ENCODE results near the gene APOC1.
A peak's percentile ranks its signal among the peaks of the same experiment; 100 is the strongest.

The APOC1 gene

GRCh38 chr19:44931541-44931940 is 17.1 kb downstream of the APOC1 start:
- Histone ChIP-seq H2AK5ac (ENCODE audit: low read length, severe bottlenecking) (no peak overlapping the region), H3K4ac (ENCODE audit: low read depth in 1 of 2, low read length in 2 of 2) (no peak overlapping the region), H3K9me3 (ENCODE audit: control insufficient read depth, low read length) (no peaks in the 10 kb centered on the region), H2BK5ac (ENCODE audit: low read depth, low read length, poor library complexity, severe bottlenecking) (no peak overlapping the region), H3K36me3 (ENCODE audit: control insufficient read depth in 1 of 2, insufficient read depth in 2 of 2, low read depth in 1 of 2, low read length in 2 of 2) (no peaks in the 10 kb centered on the region), H3K4me3 (ENCODE audit: insufficient read depth in 1 of 2, low read depth in 1 of 2, low read length in 2 of 2) (no peak overlapping the region), H2BK15ac (ENCODE audit: low read depth, poor library complexity, severe bottlenecking) (peak overlapping the region; percentile 52), H3K27me3 (ENCODE audit: control insufficient read depth in 1 of 2, insufficient read depth in 1 of 2, low read length in 2 of 2) (no peaks in the 10 kb centered on the region), H3K23ac (ENCODE audit: low read length in 2 of 2) (no peak overlapping the region), H2AFZ (ENCODE audit: low read depth, low read length) (no peak overlapping the region), H2BK120ac (ENCODE audit: low read depth, low read length) (no peak overlapping the region), H3K18ac (ENCODE audit: low read depth in 1 of 2, low read length in 2 of 2) (no peak overlapping the region), H3K4me2 (ENCODE audit: low read length, poor library complexity, severe bottlenecking) (no peak overlapping the region), H4K91ac (ENCODE audit: low read length) (no peak overlapping the region), H3K9ac (ENCODE audit: low read length) (no peak overlapping the region), H3K4me1 (ENCODE audit: control insufficient read depth, insufficient read depth, low read depth, low read length) (peaks cover 6% of the 10 kb centered on the region), H2BK12ac (ENCODE audit: low read length in 2 of 2) (no peak overlapping the region), H3K79me1 (replicated peaks; ENCODE audit: low read length, poor library complexity, severe bottlenecking) (no peaks in the 10 kb centered on the region), H3K27ac (ENCODE audit: low read length, poor library complexity, severe bottlenecking) (no peak overlapping the region), H4K8ac (ENCODE audit: low read length) (no peak overlapping the region), H3K14ac (ENCODE audit: low read length in 2 of 2) (no peak overlapping the region)
- 89% methylated on average over 4 of the region's 4 CpGs for WGBS
- DNase-seq = no peak

- Histone ChIP-seq H3K27ac (ENCODE audit: low read length, poor library complexity, severe bottlenecking) (no peak overlapping the region), H4K8ac (ENCODE audit: low read length) (no peak overlapping the region), H3K79me1 (replicated peaks; ENCODE audit: low read length, poor library complexity, severe bottlenecking) (no peaks in the 10 kb centered on the region), H2AFZ (ENCODE audit: low read depth, low read length) (no peak overlapping the region), H3K4me2 (ENCODE audit: low read length, poor library complexity, severe bottlenecking) (no peak overlapping the region), H2BK5ac (ENCODE audit: low read depth, low read length, poor library complexity, severe bottlenecking) (no peak overlapping the region), H3K23ac (ENCODE audit: low read length in 2 of 2) (no peak overlapping the region), H2BK120ac (ENCODE audit: low read depth, low read length) (no peak overlapping the region), H3K9ac (ENCODE audit: low read length) (no peak overlapping the region), H3K9me3 (ENCODE audit: control insufficient read depth, low read length) (no peaks in the 10 kb centered on the region), H2BK12ac (ENCODE audit: low read length in 2 of 2) (no peak overlapping the region), H4K91ac (ENCODE audit: low read length) (no peak overlapping the region), H2BK15ac (ENCODE audit: low read depth, poor library complexity, severe bottlenecking) (no peak overlapping the region), H3K18ac (ENCODE audit: low read depth in 1 of 2, low read length in 2 of 2) (no peak overlapping the region), H3K36me3 (ENCODE audit: control insufficient read depth in 1 of 2, insufficient read depth in 2 of 2, low read depth in 1 of 2, low read length in 2 of 2) (no peaks in the 10 kb centered on the region), H3K14ac (ENCODE audit: low read length in 2 of 2) (no peak overlapping the region), H3K4ac (ENCODE audit: low read depth in 1 of 2, low read length in 2 of 2) (no peak overlapping the region), H3K4me3 (ENCODE audit: insufficient read depth in 1 of 2, low read depth in 1 of 2, low read length in 2 of 2) (no peak overlapping the region), H3K27me3 (ENCODE audit: control insufficient read depth in 1 of 2, insufficient read depth in 1 of 2, low read length in 2 of 2) (no peaks in the 10 kb centered on the region), H3K4me1 (ENCODE audit: control insufficient read depth, insufficient read depth, low read depth, low read length) (peaks cover 3% of the 10 kb centered on the region), H2AK5ac (ENCODE audit: low read length, severe bottlenecking) (no peak overlapping the region)
- DNase-seq = no peak
- WGBS = 77% methylated on average over 4 of the region's 5 CpGs
These were observed 25.3 kb downstream of the APOC1 start for GRCh38 chr19:44939668-44940067.

GRCh38 chr19:44942067-44942571 is 27.7 kb downstream of the APOC1 start, which contains the start of gene APOC4:
Gene APOC4 (plus strand): TSS chr19:44942237. CDS start chr19:44942278, 41 bp downstream.
- WGBS = 91% methylated on average over 14 of the region's 14 CpGs

GRCh38 chr19:44943801-44944249 is 29.4 kb downstream of the APOC1 start:
- H3K4me3 ChIP-seq (ENCODE audit: insufficient read depth in 1 of 2, low read depth in 1 of 2, low read length in 2 of 2) = no peak overlapping the region
- H3K4me1 ChIP-seq (ENCODE audit: control insufficient read depth, insufficient read depth, low read depth, low read length) = peaks cover 3% of the 10 kb centered on the region
- 92% methylated on average over 10 of the region's 10 CpGs for WGBS
- H2AK5ac ChIP-seq (ENCODE audit: low read length, severe bottlenecking) = no peak overlapping the region
- no peaks in the 10 kb centered on the region for H3K27me3 ChIP-seq (ENCODE audit: control insufficient read depth in 1 of 2, insufficient read depth in 1 of 2, low read length in 2 of 2)
- H3K4ac ChIP-seq (ENCODE audit: low read depth in 1 of 2, low read length in 2 of 2) = no peak overlapping the region
- no peak for DNase-seq
- no peak overlapping the region for H4K91ac ChIP-seq (ENCODE audit: low read length)
- H2BK12ac ChIP-seq (ENCODE audit: low read length in 2 of 2) = no peak overlapping the region
- H2BK5ac ChIP-seq (ENCODE audit: low read depth, low read length, poor library complexity, severe bottlenecking) = no peak overlapping the region
- H3K9ac ChIP-seq (ENCODE audit: low read length) = no peak overlapping the region
- no peaks in the 10 kb centered on the region for H3K79me1 ChIP-seq (replicated peaks; ENCODE audit: low read length, poor library complexity, severe bottlenecking)
- H3K14ac ChIP-seq (ENCODE audit: low read length in 2 of 2) = no peak overlapping the region
- no peak overlapping the region for H2AFZ ChIP-seq (ENCODE audit: low read depth, low read length)
- H4K8ac ChIP-seq (ENCODE audit: low read length) = no peak overlapping the region
- H3K4me2 ChIP-seq (ENCODE audit: low read length, poor library complexity, severe bottlenecking) = no peak overlapping the region
- H3K27ac ChIP-seq (ENCODE audit: low read length, poor library complexity, severe bottlenecking) = no peak overlapping the region
- no peak overlapping the region for H3K23ac ChIP-seq (ENCODE audit: low read length in 2 of 2)
- H3K18ac ChIP-seq (ENCODE audit: low read depth in 1 of 2, low read length in 2 of 2) = peak overlapping the region in 1 of 2 experiments; percentile 21
- no peak overlapping the region for H2BK120ac ChIP-seq (ENCODE audit: low read depth, low read length)
- no peaks in the 10 kb centered on the region for H3K36me3 ChIP-seq (ENCODE audit: control insufficient read depth in 1 of 2, insufficient read depth in 2 of 2, low read depth in 1 of 2, low read length in 2 of 2)
- H2BK15ac ChIP-seq (ENCODE audit: low read depth, poor library complexity, severe bottlenecking) = no peak overlapping the region
- no peaks in the 10 kb centered on the region for H3K9me3 ChIP-seq (ENCODE audit: control insufficient read depth, low read length)

More at GRCh38 chr19:44942067-44942571, 27.7 kb downstream of the APOC1 start, which contains the start of gene APOC4:
- Histone ChIP-seq H3K23ac (ENCODE audit: low read length in 2 of 2) (peak within 1 kb of the TSS in 1 of 2 experiments; percentile 14), H3K36me3 (ENCODE audit: control insufficient read depth in 1 of 2, insufficient read depth in 2 of 2, low read depth in 1 of 2, low read length in 2 of 2) (no peaks in the 10 kb centered on the region), H3K4me3 (ENCODE audit: insufficient read depth in 1 of 2, low read depth in 1 of 2, low read length in 2 of 2) (no peak within 1 kb of the TSS), H3K4me1 (ENCODE audit: control insufficient read depth, insufficient read depth, low read depth, low read length) (peaks cover 3% of the 10 kb centered on the region), H3K27me3 (ENCODE audit: control insufficient read depth in 1 of 2, insufficient read depth in 1 of 2, low read length in 2 of 2) (no peaks in the 10 kb centered on the region), H2AFZ (ENCODE audit: low read depth, low read length) (no peak within 1 kb of the TSS), H2BK12ac (ENCODE audit: low read length in 2 of 2) (no peak within 1 kb of the TSS), H3K27ac (ENCODE audit: low read length, poor library complexity, severe bottlenecking) (no peak within 1 kb of the TSS), H3K4me2 (ENCODE audit: low read length, poor library complexity, severe bottlenecking) (no peak within 1 kb of the TSS), H3K18ac (ENCODE audit: low read depth in 1 of 2, low read length in 2 of 2) (no peak within 1 kb of the TSS), H3K79me1 (replicated peaks; ENCODE audit: low read length, poor library complexity, severe bottlenecking) (no peaks in the 10 kb centered on the region), H3K9me3 (ENCODE audit: control insufficient read depth, low read length) (no peaks in the 10 kb centered on the region), H2BK15ac (ENCODE audit: low read depth, poor library complexity, severe bottlenecking) (no peak within 1 kb of the TSS), H2BK120ac (ENCODE audit: low read depth, low read length) (no peak within 1 kb of the TSS), H4K8ac (ENCODE audit: low read length) (no peak within 1 kb of the TSS), H3K4ac (ENCODE audit: low read depth in 1 of 2, low read length in 2 of 2) (no peak within 1 kb of the TSS), H4K91ac (ENCODE audit: low read length) (peak within 1 kb of the TSS; percentile 53), H2BK5ac (ENCODE audit: low read depth, low read length, poor library complexity, severe bottlenecking) (no peak within 1 kb of the TSS), H2AK5ac (ENCODE audit: low read length, severe bottlenecking) (no peak within 1 kb of the TSS), H3K14ac (ENCODE audit: low read length in 2 of 2) (no peak within 1 kb of the TSS), H3K9ac (ENCODE audit: low read length) (no peak within 1 kb of the TSS)
- no peak for DNase-seq

Data from mesenchymal stem cell (in vitro differentiated cells and primary cell).